Kidney (tissue), 14 donors: ENCODE measurements around the gene FOXL2. TPM values are rescaled to one million over a fixed set of nuclear protein-coding genes. Genes with fewer than 3 reads are reported as not detected.
A peak's percentile ranks its signal among the peaks of the same experiment; 100 is the strongest.
"Not testable (repeated sequence)": the region's sequence is repeated elsewhere in the genome, so short reads cannot be mapped to it uniquely, and the experiment has no call there.

Experiments used
- DNase-seq, 5 donors: peaks; one replicate each; pipeline ENCODE4 v3.0.0-alpha.2; 2013 to 2020
- FAIRE-seq: peaks from 2 replicates; lab custom pipeline; 2012; peaks lifted over from hg19 to GRCh38; lab: Jason Lieb, UNC
- H3K27ac ChIP-seq, 2 donors: one replicate each; pipeline ENCODE4 v1.7.0; 2013; ENCODE audit warnings: low read depth in 2 of 2, low read length in 2 of 2, inconsistent platforms in 1 of 2
- H3K27me3 ChIP-seq: one replicate; pipeline ENCODE4 v1.7.1; 2013; ENCODE audit warnings: low read length, inconsistent platforms; ENCODE audit not compliant: control insufficient read depth, insufficient read depth
- H3K36me3 ChIP-seq, 3 donors: one replicate each; pipeline versions ENCODE4 v1.7.0 to v1.7.1; 2013; ENCODE audit warnings: low read length in 3 of 3, control low read depth in 1 of 3, inconsistent platforms in 1 of 3; ENCODE audit not compliant: insufficient read depth in 3 of 3, control insufficient read depth in 2 of 3
- H3K4me1 ChIP-seq, 3 donors: one replicate each; pipeline versions ENCODE4 v1.7.0 to v1.7.1; 2013; ENCODE audit warnings: low read length in 3 of 3, inconsistent platforms in 1 of 3, low read depth in 1 of 3; ENCODE audit not compliant: control insufficient read depth in 2 of 3, insufficient read depth in 2 of 3
- H3K4me3 ChIP-seq, 3 donors: one replicate each; pipeline versions ENCODE4 v1.7.0 to v1.8.1; 2013; ENCODE audit warnings: low read length in 3 of 3, control low read depth in 1 of 3, inconsistent platforms in 1 of 3
- H3K9ac ChIP-seq, 3 donors: one replicate each; pipeline versions ENCODE4 v1.7.0 to v1.7.1; 2013; ENCODE audit warnings: low read length in 3 of 3, control low read depth in 1 of 3, inconsistent platforms in 1 of 3
- H3K9me3 ChIP-seq, 3 donors: one replicate each; pipeline versions ENCODE4 v1.7.0 to v1.7.1; 2013; ENCODE audit warnings: low read length in 3 of 3, control low read depth in 1 of 3, inconsistent platforms in 1 of 3; ENCODE audit not compliant: control insufficient read depth in 2 of 3, insufficient read depth in 1 of 3
- intact Hi-C: fragments of 100-400 bp; cut with DNase I; formaldehyde crosslinking; loops from one replicate; pipeline ENCODE4 v1.11.1; 2022
- polyA plus RNA-seq: library from polyadenylated mRNA; stranded (reverse); fragments of 350-450 nt; fragmentation: Illumina TruSeq; extraction: RNeasy Lipid Tissue Mini Kit (QIAGEN cat#74804); gene quantifications from one replicate; pipeline ENCODE4 v1.2.3, GENCODE V29; 2014; ENCODE audit warnings: low read depth, low replicate concordance; ENCODE audit not compliant: insufficient read depth
- total RNA-seq: library from RNA; stranded (reverse); fragmentation: NEBNext Ultra II Directional; extraction: Animal tissue kit (Norgen Biotek cat#: 25700); gene quantifications from one replicate; pipeline ENCODE4 v1.2.1, GENCODE V29; 2021
- TF ChIP-seq, protein P1 (sequence below): IDR thresholded peaks from 3 replicates; pipeline ENCODE4 v1.5.1; 2012; ENCODE audit warnings: mild to moderate bottlenecking, moderate library complexity, borderline replicate concordance; ENCODE audit not compliant: insufficient read depth; ENCODE audit errors: extremely low read depth
- donor health status: control.
- donor health status: control.
- donor health status: control.
- donor health status: control.
- donor health status: control.
- donor health status: DM: yes; HTN: yes; CAD: no.
- donor health status: Normal renal cell carcinoma (clear cell type).

The FOXL2 gene
- total and polyA plus RNA-seq, 2 donors from 2014 or later = not detected

DNA sequence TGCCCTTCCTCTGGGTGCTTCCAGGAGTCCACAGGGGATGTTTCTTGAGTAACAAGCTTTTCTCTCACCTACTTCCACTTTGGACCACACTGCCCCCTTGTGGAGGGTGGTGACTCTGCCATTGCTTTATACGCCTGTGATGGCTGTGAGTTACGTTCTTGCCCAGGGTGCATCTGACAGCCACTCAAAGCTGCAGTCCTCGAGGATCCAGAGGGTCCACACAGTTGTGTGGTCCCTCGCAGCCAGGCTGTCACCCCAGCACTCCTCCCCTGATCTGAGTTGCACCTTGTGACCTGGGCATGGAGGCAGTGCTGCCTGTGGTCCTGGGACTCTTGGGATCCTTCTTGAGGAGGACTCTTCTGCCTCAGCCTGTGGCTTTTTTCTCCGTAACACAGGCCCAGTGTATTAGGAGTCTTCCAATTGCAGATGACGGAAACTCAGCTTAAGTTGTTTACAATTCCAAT is 23.4 kb downstream of the FOXL2 start:
- intact Hi-C loops = no loop called here
- Histone ChIP-seq H3K4me3 (no peak overlapping the region), H3K36me3 (no peaks in the 10 kb centered on the region), H3K9me3 (no peaks in the 10 kb centered on the region), H3K27ac (no peak overlapping the region), H3K9ac (no peak overlapping the region), H3K4me1 (peaks cover 0 to 2% (median 0%) of the 10 kb centered on the region in 3 donors), H3K27me3 (no peaks in the 10 kb centered on the region)
- no peak for FAIRE-seq
- TF ChIP-seq, protein P1, sequence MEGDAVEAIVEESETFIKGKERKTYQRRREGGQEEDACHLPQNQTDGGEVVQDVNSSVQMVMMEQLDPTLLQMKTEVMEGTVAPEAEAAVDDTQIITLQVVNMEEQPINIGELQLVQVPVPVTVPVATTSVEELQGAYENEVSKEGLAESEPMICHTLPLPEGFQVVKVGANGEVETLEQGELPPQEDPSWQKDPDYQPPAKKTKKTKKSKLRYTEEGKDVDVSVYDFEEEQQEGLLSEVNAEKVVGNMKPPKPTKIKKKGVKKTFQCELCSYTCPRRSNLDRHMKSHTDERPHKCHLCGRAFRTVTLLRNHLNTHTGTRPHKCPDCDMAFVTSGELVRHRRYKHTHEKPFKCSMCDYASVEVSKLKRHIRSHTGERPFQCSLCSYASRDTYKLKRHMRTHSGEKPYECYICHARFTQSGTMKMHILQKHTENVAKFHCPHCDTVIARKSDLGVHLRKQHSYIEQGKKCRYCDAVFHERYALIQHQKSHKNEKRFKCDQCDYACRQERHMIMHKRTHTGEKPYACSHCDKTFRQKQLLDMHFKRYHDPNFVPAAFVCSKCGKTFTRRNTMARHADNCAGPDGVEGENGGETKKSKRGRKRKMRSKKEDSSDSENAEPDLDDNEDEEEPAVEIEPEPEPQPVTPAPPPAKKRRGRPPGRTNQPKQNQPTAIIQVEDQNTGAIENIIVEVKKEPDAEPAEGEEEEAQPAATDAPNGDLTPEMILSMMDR = peak; percentile 96
- DNase-seq = peak; percentile 82 to 90 (median 84)

DNA sequence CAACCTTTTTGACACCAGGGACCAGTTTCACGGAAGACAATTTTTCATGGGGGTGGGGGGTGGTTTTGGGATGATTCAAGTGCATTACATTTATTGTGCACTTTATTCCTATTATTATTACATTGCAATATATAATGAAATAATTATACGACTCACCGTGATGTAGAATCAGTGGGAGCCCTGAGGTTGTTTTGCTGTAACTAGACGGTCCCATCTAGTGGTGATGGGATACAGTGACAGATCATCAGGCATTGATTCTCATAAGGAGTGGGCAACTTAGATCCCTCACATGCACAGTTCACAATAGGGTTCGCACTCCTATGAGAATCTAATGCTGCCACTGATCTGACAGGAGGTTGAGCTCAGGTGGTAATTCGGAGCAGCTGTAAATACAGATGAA is 24.5 kb downstream of the FOXL2 start:
- H3K36me3 ChIP-seq, H3K9me3 ChIP-seq, FAIRE-seq, H3K4me1 ChIP-seq, H3K4me3 ChIP-seq, intact Hi-C loops, DNase-seq, H3K9ac ChIP-seq, H3K27me3 ChIP-seq, H3K27ac ChIP-seq: not testable (repeated sequence)

DNA sequence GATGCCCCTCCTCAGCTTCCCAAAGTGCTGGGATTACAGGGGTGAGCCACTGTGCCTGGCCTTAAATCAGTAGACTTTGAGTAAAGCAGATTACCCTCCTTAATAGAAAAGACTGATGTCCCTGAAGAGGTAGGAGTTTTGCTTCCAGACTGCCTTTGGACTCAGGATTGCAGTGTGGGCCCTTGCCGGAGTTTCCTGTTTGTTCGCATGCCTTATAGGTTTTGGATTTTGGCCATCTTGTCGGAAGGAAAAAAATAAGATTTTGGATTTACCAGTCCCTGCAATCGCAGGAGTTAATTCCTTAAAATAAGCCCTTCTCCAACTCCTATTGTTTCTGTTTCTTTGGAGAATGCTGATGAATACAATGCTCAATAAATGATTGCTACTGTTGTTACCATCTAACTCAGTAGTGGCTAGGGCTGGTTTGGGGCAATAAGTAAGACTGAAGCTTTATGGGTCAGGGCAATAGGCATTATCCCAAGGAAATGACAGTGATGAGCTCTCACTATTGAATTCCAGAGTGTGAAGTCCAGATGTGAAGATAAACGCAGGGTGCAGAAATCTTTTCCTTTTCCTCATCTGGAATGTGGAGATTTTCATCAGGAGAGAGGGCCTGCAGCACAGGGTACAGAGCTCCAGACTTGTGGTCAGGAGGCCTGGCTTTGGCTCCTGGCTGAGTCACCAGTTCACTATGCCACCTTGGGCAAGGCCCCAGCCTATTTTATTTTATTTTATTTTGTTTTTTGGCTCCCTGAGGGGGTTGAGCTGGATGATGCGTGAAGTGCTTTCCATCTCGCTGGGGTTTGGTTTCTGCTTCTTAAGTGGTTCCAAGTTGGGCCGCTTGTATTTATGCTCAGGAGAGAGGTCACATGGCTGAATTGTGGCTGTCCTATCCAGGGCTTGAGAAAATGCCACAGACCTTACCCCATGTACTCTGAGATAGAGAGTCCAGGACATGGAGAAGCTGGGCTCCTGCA is 25.3 kb downstream of the FOXL2 start:
- H3K27ac ChIP-seq = no peak overlapping the region
- H3K4me3 ChIP-seq = no peak overlapping the region
- TF ChIP-seq, protein P1 = no peak
- intact Hi-C loops = no loop called here
- DNase-seq (peak in 1 of 5 donors; percentile 79), FAIRE-seq (no peak)
- no peaks in the 10 kb centered on the region for H3K27me3 ChIP-seq
- no peaks in the 10 kb centered on the region for H3K36me3 ChIP-seq
- no peaks in the 10 kb centered on the region for H3K9me3 ChIP-seq
- peaks cover 0 to 4% (median 3%) of the 10 kb centered on the region in 3 donors for H3K4me1 ChIP-seq
- no peak overlapping the region for H3K9ac ChIP-seq

DNA sequence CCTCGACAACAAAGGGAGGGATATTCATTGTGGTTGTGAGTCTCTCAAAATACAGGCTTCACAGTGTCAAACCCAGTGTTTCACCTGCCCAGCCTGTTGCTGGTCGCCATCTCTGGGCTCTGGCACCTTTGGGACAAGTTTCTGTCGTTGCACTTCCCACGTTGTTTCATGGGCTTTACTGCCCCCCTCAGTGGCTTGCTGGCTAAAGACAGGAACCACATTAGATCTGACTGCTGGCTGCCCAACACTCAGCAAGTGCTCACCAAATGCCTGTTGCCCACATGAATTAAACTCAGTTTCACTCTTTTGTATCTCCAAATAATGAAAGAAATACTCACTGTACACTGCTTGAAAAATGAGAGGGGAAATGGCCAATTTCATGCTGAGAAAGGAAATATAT is 27.6 kb downstream of the FOXL2 start:
- no peak overlapping the region for H3K4me3 ChIP-seq
- no peaks in the 10 kb centered on the region for H3K36me3 ChIP-seq
- TF ChIP-seq, protein P1 = no peak
- FAIRE-seq = no peak
- peaks cover 0 to 6% (median 6%) of the 10 kb centered on the region in 3 donors for H3K4me1 ChIP-seq
- DNase-seq = no peak
- intact Hi-C loops = loop anchor here (5.0 kb wide), 1 partner anchor 327 kb away; the partner anchor contains the start of gene CEP70
- H3K9me3 ChIP-seq = no peaks in the 10 kb centered on the region
- H3K9ac ChIP-seq = no peak overlapping the region
- H3K27me3 ChIP-seq = no peaks in the 10 kb centered on the region
- no peak overlapping the region for H3K27ac ChIP-seq
